LNCaP clone FGC (cell line): ENCODE data around the gene ZNF446.

Experiments
- DNase-seq: peaks from one replicate; pipeline ENCODE4 v3.0.0-alpha.2; 2011; ENCODE audit warnings: low read depth
- H3K4me3 ChIP-seq: 2 replicates; pipeline ENCODE4 v1.5.1; 2011; ENCODE audit warnings: mild to moderate bottlenecking, low read depth, low read length, control low read depth
- CTCF ChIP-seq: IDR thresholded peaks from 2 replicates; pipeline ENCODE4 v1.5.1; 2012; ENCODE audit warnings: mild to moderate bottlenecking; ENCODE audit not compliant: control insufficient read depth, insufficient read depth; ENCODE audit errors: extremely low read depth

Gene ZNF446

GRCh38 chr19:58474291-58474996 is 1.7 kb upstream of the ZNF446 start:
- TF ChIP-seq CTCF: no peak
- DNase-seq: no peak
- H3K4me3 ChIP-seq: peak overlapping the region; percentile 89

DNA sequence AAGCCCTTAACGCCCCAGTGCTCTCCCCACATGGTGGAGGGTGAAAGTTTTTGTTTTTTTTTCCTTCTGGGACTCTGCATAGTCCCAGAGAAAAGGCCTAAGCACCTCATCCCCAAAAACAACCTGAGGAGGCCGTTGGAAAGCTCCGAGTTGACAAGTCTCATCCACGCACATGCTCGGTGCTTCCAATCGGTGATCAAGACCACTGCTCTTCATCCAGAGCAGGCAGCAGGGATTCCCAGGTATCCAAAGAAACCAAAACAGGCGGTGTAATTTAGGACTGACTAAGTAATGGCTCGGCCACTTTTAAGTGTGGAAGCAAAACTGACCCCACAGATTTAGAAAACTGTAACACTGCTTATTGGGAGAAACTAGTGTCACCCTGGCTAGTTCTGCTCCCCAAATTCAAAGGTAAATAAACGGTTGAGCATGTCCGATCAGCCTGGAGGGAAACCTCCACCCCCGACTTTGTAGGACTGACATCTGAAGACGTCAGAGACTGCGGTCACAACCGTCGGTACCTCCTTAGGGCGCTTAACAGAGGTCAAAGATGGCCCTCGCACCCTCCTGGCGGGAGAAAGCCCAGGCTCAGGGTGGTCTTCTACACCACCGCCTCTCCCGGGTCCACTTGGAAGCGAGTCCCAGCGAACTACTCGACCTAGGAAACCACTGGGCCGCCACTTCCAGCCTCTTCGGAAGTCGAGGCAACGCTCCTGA is 997 bp upstream of the ZNF446 start:
- no peak for DNase-seq

GRCh38 chr19:58476498-58477015 is 405 bp downstream of the ZNF446 start:
- peak overlapping the region; percentile 89 for H3K4me3 ChIP-seq
- no peak for TF ChIP-seq CTCF

More for the DNA sequence above, 997 bp upstream of the ZNF446 start:
- TF ChIP-seq CTCF: no peak
- H3K4me3 ChIP-seq: peak overlapping the region; percentile 89

DNA sequence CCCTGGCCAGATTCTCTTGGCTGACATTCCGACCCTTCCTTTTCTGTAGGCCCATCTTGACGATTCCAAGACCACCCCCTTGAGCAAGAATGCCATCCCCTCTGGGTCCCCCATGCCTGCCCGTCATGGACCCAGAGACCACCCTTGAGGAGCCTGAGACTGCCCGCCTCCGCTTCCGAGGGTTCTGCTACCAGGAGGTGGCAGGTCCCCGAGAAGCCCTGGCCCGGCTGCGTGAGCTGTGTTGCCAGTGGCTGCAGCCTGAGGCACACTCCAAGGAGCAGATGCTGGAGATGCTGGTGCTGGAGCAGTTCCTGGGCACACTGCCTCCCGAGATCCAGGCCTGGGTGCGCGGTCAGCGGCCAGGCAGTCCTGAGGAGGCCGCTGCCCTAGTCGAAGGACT is 978 bp downstream of the ZNF446 start:
- DNase-seq: no peak
- TF ChIP-seq CTCF: no peak
- peak overlapping the region; percentile 89 for H3K4me3 ChIP-seq

More at GRCh38 chr19:58476498-58477015, 405 bp downstream of the ZNF446 start:
- DNase-seq: no peak

DNA sequence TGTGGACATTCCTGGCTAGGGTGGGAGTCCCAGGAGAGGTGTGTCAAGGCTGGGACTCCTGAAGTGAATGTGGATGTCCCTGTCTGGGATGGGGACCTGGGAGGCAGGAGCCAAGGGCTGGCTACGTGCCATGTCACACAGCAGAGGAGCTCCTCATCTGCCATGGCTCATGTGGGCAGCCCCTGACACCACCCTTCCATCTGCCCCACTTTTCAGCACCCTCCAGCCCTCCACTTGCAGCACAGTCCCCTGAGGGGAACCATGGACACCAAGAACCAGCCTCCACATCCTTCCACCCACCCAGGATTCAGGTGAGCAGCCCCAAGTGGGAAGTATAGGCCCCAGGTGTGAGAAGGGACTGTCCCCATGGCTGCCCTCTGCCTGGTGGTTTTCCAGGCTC is 1.7 kb downstream of the ZNF446 start:
- H3K4me3 ChIP-seq: no peak overlapping the region
- DNase-seq: no peak
- no peak for TF ChIP-seq CTCF

DNA sequence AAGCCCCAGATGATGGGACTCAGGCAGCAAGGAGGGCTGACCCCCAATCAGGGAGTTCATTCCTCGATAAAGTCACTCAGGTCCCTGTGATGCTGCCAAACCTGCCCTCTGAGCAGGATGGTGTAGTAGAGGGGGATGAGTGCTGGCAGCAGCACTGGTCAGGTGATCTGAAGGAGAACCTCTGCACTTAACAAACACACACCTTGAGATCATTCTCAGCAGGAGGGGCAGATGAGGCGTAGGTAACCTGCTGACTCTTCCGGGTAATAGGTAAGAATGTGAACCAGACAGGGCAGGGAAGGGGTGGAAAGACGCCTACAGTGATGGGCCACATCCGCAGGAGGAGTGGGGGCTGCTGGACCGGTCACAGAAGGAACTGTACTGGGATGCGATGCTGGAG is 3.2 kb downstream of the ZNF446 start:
- no peak overlapping the region for H3K4me3 ChIP-seq
- no peak for DNase-seq
- TF ChIP-seq CTCF: no peak
